HepG2 (cell line): Measurements from ENCODE around the gene PCYT2. TPM values are rescaled to one million over a fixed set of nuclear protein-coding genes. Genes with fewer than 3 reads are reported as not detected.
A peak's percentile ranks its signal among the peaks of the same experiment; 100 is the strongest.

Experiments
- ARID2 ChIP-seq: sonication (generic); formaldehyde crosslinking; IDR thresholded peaks from 2 replicates; pipeline ENCODE4 v1.8.1; 2022; ENCODE audit warnings: mild to moderate bottlenecking, missing genetic modification reagents, borderline replicate concordance
- ASH2L ChIP-seq: fragments of 300-600, 200-600 bp; sonication (generic); IDR thresholded peaks from 2 replicates; pipeline ENCODE4 v1.7.0; 2017; ENCODE audit warnings: low read depth, mild to moderate bottlenecking, moderate library complexity, mixed read lengths, low read length; ENCODE audit not compliant: insufficient read length
- CEBPG ChIP-seq: IDR thresholded peaks from 2 replicates; pipeline ENCODE4 v1.6.1; 2016
- GRHL1 ChIP-seq: sonication (generic); formaldehyde crosslinking; conservative IDR thresholded peaks from 2 replicates; pipeline ENCODE4 v1.8.0; 2022; ENCODE audit warnings: missing genetic modification reagents
- IRF1 ChIP-seq: sonication (generic); formaldehyde crosslinking; IDR thresholded peaks from 2 replicates; pipeline ENCODE4 v1.4.0; 2020; ENCODE audit warnings: low read depth, mild to moderate bottlenecking, missing genetic modification reagents
- KLF12 ChIP-seq: sonication (generic); formaldehyde crosslinking; IDR thresholded peaks from 2 replicates; pipeline ENCODE4 v1.4.0; 2020; ENCODE audit warnings: missing genetic modification reagents, borderline replicate concordance
- MTF2 ChIP-seq: sonication (generic); formaldehyde crosslinking; IDR thresholded peaks from 2 replicates; pipeline ENCODE4 v1.5.0; 2020; ENCODE audit warnings: missing genetic modification reagents, borderline replicate concordance
- REXO4 ChIP-seq: sonication (generic); formaldehyde crosslinking; IDR thresholded peaks from 2 replicates; pipeline ENCODE4 v1.8.0; 2022; ENCODE audit warnings: missing genetic modification reagents, mild to moderate bottlenecking, borderline replicate concordance
- SALL2 ChIP-seq: sonication (generic); formaldehyde crosslinking; IDR thresholded peaks from 2 replicates; pipeline ENCODE4 v1.8.1; 2023; ENCODE audit warnings: mild to moderate bottlenecking, missing genetic modification reagents, inconsistent platforms
- SETDB1 ChIP-seq: sonication (generic); formaldehyde crosslinking; IDR thresholded peaks from 2 replicates; pipeline ENCODE4 v1.5.1; 2020; ENCODE audit warnings: missing genetic modification reagents, mild to moderate bottlenecking, borderline replicate concordance
- SOX6 ChIP-seq, 2 experiments: fragments of 450-650 bp in 1 of 2; sonication (generic) in 1 of 2; formaldehyde crosslinking in 1 of 2; IDR thresholded peaks; 2 replicates each; pipeline versions ENCODE4 v1.4.0 to v1.6.1; 2017 to 2020; ENCODE audit warnings: antibody characterized with exemption in 1 of 2, mild to moderate bottlenecking in 1 of 2, missing genetic modification reagents in 1 of 2
- SP2 ChIP-seq: sonication (generic); formaldehyde crosslinking; IDR thresholded peaks from 2 replicates; pipeline ENCODE4 v1.5.1; 2020; ENCODE audit warnings: mild to moderate bottlenecking, missing genetic modification reagents
- ZFY ChIP-seq: sonication (generic); formaldehyde crosslinking; IDR thresholded peaks from 2 replicates; pipeline ENCODE4 v1.4.0; 2020; ENCODE audit warnings: missing genetic modification reagents
- ZNF124 ChIP-seq: sonication (generic); formaldehyde crosslinking; IDR thresholded peaks from 2 replicates; pipeline ENCODE4 v1.4.0; 2020; ENCODE audit warnings: missing genetic modification reagents
- ZNF446 ChIP-seq: sonication (generic); formaldehyde crosslinking; IDR thresholded peaks from 2 replicates; pipeline ENCODE4 v1.5.0; 2020; ENCODE audit warnings: mild to moderate bottlenecking, missing genetic modification reagents
- ZNF780A ChIP-seq: sonication (generic); formaldehyde crosslinking; IDR thresholded peaks from 2 replicates; pipeline ENCODE4 v1.8.0; 2022; ENCODE audit warnings: mild to moderate bottlenecking, missing genetic modification reagents, moderate library complexity
- ZNF816 ChIP-seq: sonication (generic); formaldehyde crosslinking; IDR thresholded peaks from 2 replicates; pipeline ENCODE4 v1.8.0; 2022; ENCODE audit warnings: missing genetic modification reagents, mild to moderate bottlenecking, borderline replicate concordance
- ZNF879 ChIP-seq: sonication (generic); formaldehyde crosslinking; IDR thresholded peaks from 2 replicates; pipeline ENCODE4 v1.8.1; 2023; ENCODE audit warnings: missing genetic modification reagents
- polyA plus RNA-seq, 8 experiments: library from polyadenylated mRNA; depleted of rRNA in 3 of 8; stranded (reverse) in 7 of 8; unstranded in 1 of 8; fragments of >200 nt; fragmentation: Illumina TruSeq in 4 of 8; extraction: Trizol in 4 of 8; gene quantifications; 2 replicates each; pipeline versions ENCODE4 v1.2.1 to v1.2.3, GENCODE V29; 2011 to 2016; ENCODE audit warnings: low read depth in 4 of 8, missing spikeins in 1 of 8, mixed read lengths in 1 of 8; ENCODE audit not compliant: insufficient read depth in 1 of 8
- total RNA-seq, 5 experiments: library from RNA; depleted of rRNA; stranded (reverse); fragments of >200 nt; fragmentation: Illumina TruSeq; extraction: Trizol; gene quantifications; 2 replicates each; pipeline ENCODE4 v1.2.3, GENCODE V29; 2016; ENCODE audit warnings: low read depth in 1 of 5
- TF ChIP-seq, protein P1 (sequence below): sonication (generic); formaldehyde crosslinking; IDR thresholded peaks from 2 replicates; pipeline ENCODE4 v1.8.0; 2022; ENCODE audit warnings: mild to moderate bottlenecking, missing genetic modification reagents, moderate library complexity
- TF ChIP-seq, protein P2 (sequence below), 2 experiments: sonication (generic) in 1 of 2; formaldehyde crosslinking in 1 of 2; IDR thresholded peaks; 2 replicates each; pipeline versions ENCODE4 v1.6.1 to v1.9.0; 2014 to 2022; ENCODE audit warnings: antibody characterized with exemption in 1 of 2, borderline replicate concordance in 1 of 2, inconsistent platforms in 1 of 2, low read depth in 1 of 2, missing genetic modification reagents in 1 of 2

PCYT2 gene
- total and polyA plus RNA-seq, 2 of the 13 experiments (the other 11 are each of a cell fraction or from before 2014, with no cell fraction given): 147 to 297 TPM

- no peak for TF ChIP-seq GRHL1 (CRISPR knock-in tag)
- no peak for TF ChIP-seq CEBPG (CRISPR knock-in tag)
- no peak for TF ChIP-seq SOX6 (IDR thresholded peaks at IDR 0.05)
- peak; percentile 35; the same call in 1 of the 2 replicates for TF ChIP-seq SOX6 (CRISPR knock-in tag; IDR thresholded peaks at IDR 0.05)
- no peak for TF ChIP-seq ZNF780A (CRISPR knock-in tag)
- TF ChIP-seq IRF1 (CRISPR knock-in tag): no peak
- TF ChIP-seq SALL2: no peak
- TF ChIP-seq MTF2 (CRISPR knock-in tag): no peak
- no peak for TF ChIP-seq ARID2
- TF ChIP-seq ZNF446 (CRISPR knock-in tag): no peak
- TF ChIP-seq ZFY: no peak
- TF ChIP-seq, protein P1, sequence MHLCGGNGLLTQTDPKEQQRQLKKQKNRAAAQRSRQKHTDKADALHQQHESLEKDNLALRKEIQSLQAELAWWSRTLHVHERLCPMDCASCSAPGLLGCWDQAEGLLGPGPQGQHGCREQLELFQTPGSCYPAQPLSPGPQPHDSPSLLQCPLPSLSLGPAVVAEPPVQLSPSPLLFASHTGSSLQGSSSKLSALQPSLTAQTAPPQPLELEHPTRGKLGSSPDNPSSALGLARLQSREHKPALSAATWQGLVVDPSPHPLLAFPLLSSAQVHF: no peak
- no peak for TF ChIP-seq ASH2L
- TF ChIP-seq ZNF124 (CRISPR knock-in tag): no peak
- no peak for TF ChIP-seq ZNF816
- no peak for TF ChIP-seq SETDB1 (CRISPR knock-in tag)
- TF ChIP-seq, protein P2, sequence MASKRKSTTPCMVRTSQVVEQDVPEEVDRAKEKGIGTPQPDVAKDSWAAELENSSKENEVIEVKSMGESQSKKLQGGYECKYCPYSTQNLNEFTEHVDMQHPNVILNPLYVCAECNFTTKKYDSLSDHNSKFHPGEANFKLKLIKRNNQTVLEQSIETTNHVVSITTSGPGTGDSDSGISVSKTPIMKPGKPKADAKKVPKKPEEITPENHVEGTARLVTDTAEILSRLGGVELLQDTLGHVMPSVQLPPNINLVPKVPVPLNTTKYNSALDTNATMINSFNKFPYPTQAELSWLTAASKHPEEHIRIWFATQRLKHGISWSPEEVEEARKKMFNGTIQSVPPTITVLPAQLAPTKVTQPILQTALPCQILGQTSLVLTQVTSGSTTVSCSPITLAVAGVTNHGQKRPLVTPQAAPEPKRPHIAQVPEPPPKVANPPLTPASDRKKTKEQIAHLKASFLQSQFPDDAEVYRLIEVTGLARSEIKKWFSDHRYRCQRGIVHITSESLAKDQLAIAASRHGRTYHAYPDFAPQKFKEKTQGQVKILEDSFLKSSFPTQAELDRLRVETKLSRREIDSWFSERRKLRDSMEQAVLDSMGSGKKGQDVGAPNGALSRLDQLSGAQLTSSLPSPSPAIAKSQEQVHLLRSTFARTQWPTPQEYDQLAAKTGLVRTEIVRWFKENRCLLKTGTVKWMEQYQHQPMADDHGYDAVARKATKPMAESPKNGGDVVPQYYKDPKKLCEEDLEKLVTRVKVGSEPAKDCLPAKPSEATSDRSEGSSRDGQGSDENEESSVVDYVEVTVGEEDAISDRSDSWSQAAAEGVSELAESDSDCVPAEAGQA (IDR thresholded peaks at IDR 0.05; ENCODE audit: low read depth): no peak
- TF ChIP-seq, protein P2 (CRISPR knock-in tag; IDR thresholded peaks at IDR 0.05; ENCODE audit: borderline replicate concordance): no peak
- no peak for TF ChIP-seq REXO4
- no peak for TF ChIP-seq KLF12 (CRISPR knock-in tag)
- TF ChIP-seq SP2: no peak
- TF ChIP-seq ZNF879 (CRISPR knock-in tag): no peak
Observed at GRCh38 chr17:81901167-81902022, 9.8 kb downstream of the PCYT2 start (continued).
